ENCODE data around the gene FBXO48.

GRCh38 chr2:68514316-68514929 lies 47.3 kb upstream of the FBXO48 start:
- no peak for TF ChIP-seq CTCF (IDR thresholded peaks at IDR 0.05)
- TF ChIP-seq SIN3A (IDR thresholded peaks at IDR 0.05; ENCODE audit: borderline replicate concordance, insufficient read depth, low read depth, low read length) = no peak

All from Panc1 (cell line).